BLaER1 (cell line): ENCODE data around the gene WDR86.

Experiments used
- H3K27ac ChIP-seq: shearing (Covaris generic); formaldehyde crosslinking; 2 replicates; pipeline ENCODE4 v1.8.1; 2022
- H3K27me3 ChIP-seq: shearing (Covaris generic); formaldehyde crosslinking; 2 replicates; pipeline ENCODE4 v1.8.1; 2022
- H3K36me3 ChIP-seq: shearing (Covaris generic); formaldehyde crosslinking; 2 replicates; pipeline ENCODE4 v1.8.1; 2022
- H3K4me1 ChIP-seq: shearing (Covaris generic); formaldehyde crosslinking; 2 replicates; pipeline ENCODE4 v1.8.1; 2022
- H3K4me2 ChIP-seq: shearing (Covaris generic); formaldehyde crosslinking; 2 replicates; pipeline ENCODE4 v1.8.1; 2022
- H3K4me3 ChIP-seq: shearing (Covaris generic); formaldehyde crosslinking; 2 replicates; pipeline ENCODE4 v1.8.1; 2022
- H3K9ac ChIP-seq: shearing (Covaris generic); formaldehyde crosslinking; 2 replicates; pipeline ENCODE4 v1.8.1; 2022
- H3K9me3 ChIP-seq: shearing (Covaris generic); formaldehyde crosslinking; 2 replicates; pipeline ENCODE4 v1.8.1; 2022
- H4K20me1 ChIP-seq: shearing (Covaris generic); formaldehyde crosslinking; 2 replicates; pipeline ENCODE4 v1.8.1; 2022
- Cebpa-rat ChIP-seq: shearing (Covaris generic); IDR thresholded peaks from 2 replicates; pipeline ENCODE4 v1.8.1; 2022

Gene WDR86

DNA sequence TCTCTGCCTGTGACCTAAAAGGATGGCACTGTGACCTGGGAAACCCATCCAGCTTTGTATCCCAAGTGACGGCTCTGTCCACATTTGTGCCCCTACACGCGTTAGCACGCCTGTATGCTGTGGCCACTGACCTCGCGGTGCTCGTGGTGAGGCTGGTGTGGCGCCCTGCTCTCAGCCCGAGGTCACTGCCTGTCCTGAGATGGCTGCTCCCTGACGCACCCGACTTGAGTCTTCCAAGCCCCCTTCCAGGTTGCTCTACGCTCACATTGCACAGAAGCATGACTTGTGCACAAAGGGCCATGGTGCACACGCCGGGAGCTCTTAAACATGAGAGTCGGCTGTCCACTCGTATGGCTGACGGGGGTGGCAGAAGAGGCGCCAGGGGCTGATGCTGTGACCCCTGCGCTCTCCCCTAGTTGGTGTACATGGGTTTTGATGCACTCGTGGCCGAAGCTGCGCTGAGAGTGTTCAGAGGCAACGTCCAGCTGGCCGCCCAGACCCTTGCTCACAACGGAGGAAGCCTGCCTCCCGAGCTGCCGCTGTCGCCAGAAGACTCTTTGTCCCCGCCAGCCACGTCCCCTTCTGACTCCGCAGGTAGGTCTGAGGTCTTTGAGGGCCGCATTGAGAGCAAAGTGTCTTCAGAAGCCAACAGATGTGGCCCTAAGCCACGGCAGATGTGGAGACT is 33.5 kb downstream of the WDR86 start:
- Histone ChIP-seq H3K27me3 (peaks cover 14% of the 10 kb centered on the region), H3K36me3 (peaks cover 81% of the 10 kb centered on the region), H3K4me1 (peaks cover 21% of the 10 kb centered on the region), H3K4me2 (no peak overlapping the region), H3K9ac (no peak overlapping the region), H3K4me3 (no peak overlapping the region), H4K20me1 (peaks cover 43% of the 10 kb centered on the region), H3K9me3 (no peaks in the 10 kb centered on the region), H3K27ac (no peak overlapping the region)
- TF ChIP-seq Cebpa-rat: no peak

DNA sequence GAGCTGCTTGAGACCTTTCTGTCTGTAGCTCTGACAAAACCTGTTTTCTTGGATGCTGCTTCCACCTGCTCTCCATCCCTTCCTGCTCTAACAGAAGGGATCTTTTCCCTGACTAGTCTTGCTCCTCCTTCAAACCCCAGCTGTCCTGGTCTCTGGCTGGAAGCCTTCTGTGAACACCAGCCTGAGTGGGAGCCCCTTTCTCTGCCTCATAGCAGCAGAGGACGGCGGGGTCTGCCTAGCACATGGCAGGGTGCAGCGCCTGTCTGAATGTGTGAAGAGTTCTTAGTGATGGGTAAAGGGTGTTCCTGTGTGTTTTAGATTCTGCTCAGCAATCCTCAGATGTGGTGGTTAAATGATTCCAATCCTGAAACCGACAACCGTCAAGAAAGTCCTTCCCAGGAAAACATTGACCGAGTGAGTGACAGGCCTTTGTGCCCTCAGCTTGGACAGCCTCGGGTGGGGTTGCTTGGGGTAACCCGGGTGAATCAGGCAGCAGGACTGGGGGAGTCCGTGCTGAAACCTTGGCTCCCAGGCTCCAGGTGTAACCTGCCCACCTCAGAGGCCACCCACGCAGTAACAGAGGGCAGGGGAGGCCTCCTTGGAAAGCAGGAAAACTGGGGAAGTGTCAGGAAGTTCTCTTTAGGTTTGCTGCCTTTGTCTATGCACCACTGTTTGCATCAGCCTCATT is 34.2 kb downstream of the WDR86 start:
- no peaks in the 10 kb centered on the region for H3K9me3 ChIP-seq
- H3K27me3 ChIP-seq: peaks cover 7% of the 10 kb centered on the region; the same call in 1 of the 2 replicates
- H3K4me1 ChIP-seq: peaks cover 14% of the 10 kb centered on the region
- H3K4me3 ChIP-seq: no peak overlapping the region
- H3K27ac ChIP-seq: no peak overlapping the region
- no peak overlapping the region for H3K9ac ChIP-seq
- peaks cover 86% of the 10 kb centered on the region for H3K36me3 ChIP-seq
- H3K4me2 ChIP-seq: no peak overlapping the region
- TF ChIP-seq Cebpa-rat: no peak
- H4K20me1 ChIP-seq: peaks cover 36% of the 10 kb centered on the region

- TF ChIP-seq Cebpa-rat: no peak
- Histone ChIP-seq H3K27ac (no peak overlapping the region), H3K9me3 (no peaks in the 10 kb centered on the region), H3K27me3 (no peaks in the 10 kb centered on the region), H3K4me1 (peaks cover 8% of the 10 kb centered on the region; the same call in 1 of the 2 replicates), H3K36me3 (peaks cover 86% of the 10 kb centered on the region), H3K4me3 (no peak overlapping the region), H3K9ac (no peak overlapping the region), H4K20me1 (peaks cover 27% of the 10 kb centered on the region), H3K4me2 (0 out of 2 replicates have a peak overlapping the region, but pooled peaks have one; percentile 24)
Observed at GRCh38 chr7:151374726-151375125, 35.1 kb downstream of the WDR86 start.

- Histone ChIP-seq H3K9me3 (no peaks in the 10 kb centered on the region), H3K27ac (no peak overlapping the region), H3K36me3 (peaks cover 85% of the 10 kb centered on the region), H3K4me2 (0 out of 2 replicates have a peak overlapping the region, but pooled peaks have one; percentile 24), H3K9ac (no peak overlapping the region), H3K27me3 (no peaks in the 10 kb centered on the region), H4K20me1 (peaks cover 23% of the 10 kb centered on the region), H3K4me3 (no peak overlapping the region), H3K4me1 (peaks cover 8% of the 10 kb centered on the region; the same call in 1 of the 2 replicates)
- TF ChIP-seq Cebpa-rat: no peak
Observed at GRCh38 chr7:151374139-151374538, 35.7 kb downstream of the WDR86 start.

GRCh38 chr7:151373599-151373998 is 36.2 kb downstream of the WDR86 start:
- Histone ChIP-seq H3K27ac (no peak overlapping the region), H3K27me3 (no peaks in the 10 kb centered on the region), H3K9ac (no peak overlapping the region), H3K36me3 (peaks cover 87% of the 10 kb centered on the region), H3K4me1 (peaks cover 8% of the 10 kb centered on the region; the same call in 1 of the 2 replicates), H3K9me3 (no peaks in the 10 kb centered on the region), H3K4me2 (no peak overlapping the region), H3K4me3 (no peak overlapping the region), H4K20me1 (peaks cover 23% of the 10 kb centered on the region)
- no peak for TF ChIP-seq Cebpa-rat

GRCh38 chr7:151372612-151373265 is 37.1 kb downstream of the WDR86 start:
- no peaks in the 10 kb centered on the region for H3K27me3 ChIP-seq
- no peak for TF ChIP-seq Cebpa-rat
- no peak overlapping the region for H3K4me2 ChIP-seq
- peaks cover 12% of the 10 kb centered on the region; the same call in 1 of the 2 replicates for H3K4me1 ChIP-seq
- no peaks in the 10 kb centered on the region for H3K9me3 ChIP-seq
- no peak overlapping the region for H3K9ac ChIP-seq
- H4K20me1 ChIP-seq: peaks cover 24% of the 10 kb centered on the region
- no peak overlapping the region for H3K4me3 ChIP-seq
- peaks cover 79% of the 10 kb centered on the region for H3K36me3 ChIP-seq
- H3K27ac ChIP-seq: no peak overlapping the region

- no peak overlapping the region for H3K4me2 ChIP-seq
- H3K9me3 ChIP-seq: no peaks in the 10 kb centered on the region
- no peak overlapping the region for H3K4me3 ChIP-seq
- H3K4me1 ChIP-seq: peaks cover 12% of the 10 kb centered on the region; the same call in 1 of the 2 replicates
- TF ChIP-seq Cebpa-rat: no peak
- H4K20me1 ChIP-seq: peaks cover 36% of the 10 kb centered on the region
- no peak overlapping the region for H3K27ac ChIP-seq
- H3K9ac ChIP-seq: no peak overlapping the region
- peaks cover 67% of the 10 kb centered on the region for H3K36me3 ChIP-seq
- H3K27me3 ChIP-seq: no peaks in the 10 kb centered on the region
Observed at GRCh38 chr7:151371266-151371665, 38.6 kb downstream of the WDR86 start.

DNA sequence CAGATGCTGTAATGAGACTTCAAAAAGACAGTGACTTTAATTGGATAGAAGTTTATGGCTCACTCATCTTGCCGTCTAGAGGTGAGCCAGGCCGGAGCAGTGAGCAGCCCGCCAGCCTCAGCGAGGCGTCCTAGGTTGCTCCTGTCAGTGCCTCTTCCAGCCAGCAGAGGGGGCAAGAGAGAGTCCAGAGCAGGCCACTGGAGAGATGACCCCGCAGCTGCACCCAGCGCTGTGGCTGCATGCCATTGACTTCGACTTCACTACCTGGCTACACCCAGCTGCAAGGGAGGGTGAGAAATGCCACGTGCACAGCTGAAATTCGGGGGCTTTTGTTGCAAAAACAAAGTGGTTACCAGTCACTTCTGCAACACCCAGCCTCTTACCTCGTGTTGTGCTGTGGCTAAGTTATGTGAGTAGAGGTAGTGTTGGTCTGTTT is 41.7 kb downstream of the WDR86 start:
- Histone ChIP-seq H3K27ac (no peak overlapping the region), H3K4me2 (no peak overlapping the region), H3K27me3 (no peaks in the 10 kb centered on the region), H4K20me1 (peaks cover 35% of the 10 kb centered on the region), H3K9me3 (no peaks in the 10 kb centered on the region), H3K9ac (no peak overlapping the region), H3K4me1 (peaks cover 13% of the 10 kb centered on the region), H3K36me3 (peaks cover 41% of the 10 kb centered on the region), H3K4me3 (no peak overlapping the region)
- no peak for TF ChIP-seq Cebpa-rat

GRCh38 chr7:151367284-151367683 is 42.6 kb downstream of the WDR86 start:
- Histone ChIP-seq H3K27ac (no peak overlapping the region), H3K4me3 (no peak overlapping the region), H3K4me1 (peaks cover 13% of the 10 kb centered on the region), H3K9ac (no peak overlapping the region), H3K36me3 (peaks cover 42% of the 10 kb centered on the region), H3K9me3 (no peaks in the 10 kb centered on the region), H3K4me2 (no peak overlapping the region), H4K20me1 (peaks cover 27% of the 10 kb centered on the region), H3K27me3 (no peaks in the 10 kb centered on the region)
- no peak for TF ChIP-seq Cebpa-rat

DNA sequence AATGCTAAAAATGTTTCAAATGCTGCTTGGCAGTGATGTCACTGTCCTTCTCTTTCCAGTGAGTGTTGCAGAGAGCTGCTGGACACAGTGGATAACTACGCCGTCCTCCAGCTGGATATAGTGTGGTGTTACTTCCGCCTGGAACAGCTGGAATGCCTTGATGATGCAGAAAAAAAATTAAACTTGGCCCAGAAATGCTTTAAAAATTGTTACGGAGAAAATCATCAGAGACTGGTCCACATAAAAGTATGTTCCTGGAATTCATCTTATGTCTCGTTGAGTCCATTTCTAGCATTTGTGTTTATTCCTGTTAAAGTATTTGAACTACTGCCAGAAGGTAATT is 43.0 kb downstream of the WDR86 start:
- Histone ChIP-seq H4K20me1 (peaks cover 24% of the 10 kb centered on the region), H3K4me3 (no peak overlapping the region), H3K4me2 (no peak overlapping the region), H3K27me3 (no peaks in the 10 kb centered on the region), H3K27ac (no peak overlapping the region), H3K9ac (no peak overlapping the region), H3K9me3 (no peaks in the 10 kb centered on the region), H3K4me1 (peaks cover 13% of the 10 kb centered on the region), H3K36me3 (peaks cover 42% of the 10 kb centered on the region)
- TF ChIP-seq Cebpa-rat: no peak
